OCI-LY7 (cell line): ENCODE results near the gene DYNLT2. TPM values are rescaled to one million over a fixed set of nuclear protein-coding genes. Genes with fewer than 3 reads are reported as not detected.

Experiments used
- BruUV-seq: library from RNA; stranded (reverse); fragments of 400-500 nt; replicated peaks from 2 replicates; lab custom pipeline; 2021; lab: Mats Ljungman, UMichigan
- CTCF ChIA-PET: fragments of 300-600 bp; sonication (Branson Sonifier 250); formaldehyde crosslinking; loops from one replicate; lab custom pipeline; 2022; ENCODE audit warnings: antibody characterized with exemption; ENCODE audit not compliant: unreplicated experiment; lab: Charles Lee
- POLR2A ChIA-PET: fragments of 300-600 bp; sonication (Branson Sonifier 250); formaldehyde crosslinking; loops from one replicate; lab custom pipeline; 2022; ENCODE audit warnings: antibody characterized with exemption; lab: Charles Lee
- DNase-seq: peaks from one replicate; pipeline ENCODE4 v3.0.0-alpha.2; 2015; ENCODE audit warnings: low spot score
- H2AFZ ChIP-seq: fragments of 200-600 bp; sonication (generic), shearing (Covaris generic); 2 replicates; pipeline ENCODE4 v1.6.1; 2014; ENCODE audit warnings: mild to moderate bottlenecking, antibody characterized with exemption, low read length, moderate library complexity
- H3K27ac ChIP-seq: fragments of 200-600 bp; sonication (generic); 2 replicates; pipeline ENCODE4 v1.5.1; 2014; ENCODE audit warnings: mixed run types, low read depth, mild to moderate bottlenecking, moderate library complexity, low read length, inconsistent platforms; ENCODE audit not compliant: poor library complexity, severe bottlenecking
- H3K36me3 ChIP-seq: fragments of 200-600 bp; sonication (generic); 2 replicates; pipeline ENCODE4 v1.6.1; 2014; ENCODE audit warnings: mild to moderate bottlenecking, antibody characterized with exemption, low read length, moderate library complexity, mixed read lengths; ENCODE audit not compliant: insufficient read depth
- H3K4me1 ChIP-seq: fragments of 200-600 bp; sonication (generic); 2 replicates; pipeline ENCODE4 v1.5.1; 2014; ENCODE audit warnings: mild to moderate bottlenecking, low read length; ENCODE audit not compliant: insufficient read depth, poor library complexity, severe bottlenecking
- H3K4me2 ChIP-seq: fragments of 200-600 bp; sonication (generic); 2 replicates; pipeline ENCODE4 v1.6.1; 2014; ENCODE audit warnings: mild to moderate bottlenecking, low read length
- H3K4me3 ChIP-seq: fragments of 200-600 bp; sonication (generic); 2 replicates; pipeline ENCODE4 v1.5.1; 2014; ENCODE audit warnings: mild to moderate bottlenecking, low read depth, low read length; ENCODE audit not compliant: poor library complexity, severe bottlenecking
- H3K79me2 ChIP-seq: fragments of 200-600 bp; sonication (generic); 2 replicates; pipeline ENCODE4 v1.6.1; 2016; ENCODE audit warnings: low read depth, mild to moderate bottlenecking, low read length, moderate library complexity, mixed read lengths; ENCODE audit not compliant: insufficient read depth
- H3K9me2 ChIP-seq: fragments of 200-600 bp; sonication (generic); 2 replicates; pipeline ENCODE4 v1.6.1; 2016; ENCODE audit warnings: mild to moderate bottlenecking, low read length, mixed read lengths; ENCODE audit not compliant: insufficient read depth
- H3K9me3 ChIP-seq: fragments of 200-600 bp; sonication (generic); 2 replicates; pipeline ENCODE4 v1.6.1; 2014; ENCODE audit warnings: mild to moderate bottlenecking, mixed run types, low read length, mixed read lengths
- H4K20me1 ChIP-seq: fragments of 200-600 bp; sonication (generic); 2 replicates; pipeline ENCODE4 v1.6.1; 2014; ENCODE audit warnings: mild to moderate bottlenecking, antibody characterized with exemption, low read length, moderate library complexity, mixed read lengths; ENCODE audit not compliant: insufficient read depth
- CTCF ChIP-seq: fragments of 200-600 bp; sonication (generic); conservative IDR thresholded peaks from 2 replicates; pipeline ENCODE4 v1.5.1; 2014; ENCODE audit warnings: mild to moderate bottlenecking, antibody characterized with exemption, low read length, moderate library complexity, mixed read lengths
- EZH2phosphoT487 ChIP-seq: fragments of 200-600 bp; sonication (generic); IDR thresholded peaks from 2 replicates; pipeline ENCODE4 v1.6.1; 2018; ENCODE audit warnings: low read depth, borderline replicate concordance, mild to moderate bottlenecking, mixed run types, antibody characterized with exemption, low read length, moderate library complexity, mixed read lengths
- intact Hi-C: fragments of 100-400 bp; cut with micrococcal nuclease; formaldehyde crosslinking; loops from one replicate; pipeline ENCODE4 v1.10.0; 2022; ENCODE audit not compliant: unreplicated experiment
- total RNA-seq, 2 experiments: library from RNA; depleted of rRNA in 1 of 2; stranded (reverse); fragments of >200 nt in 1 of 2; shearing (Covaris generic) in 1 of 2; gene quantifications; 2 replicates each; pipeline ENCODE4 v1.2.3, GENCODE V29; 2014 to 2022

DYNLT2 gene
- total RNA-seq, 2 experiments from 2014 or later, result 6.4 to 7.7 TPM

GRCh38 chr6:169800116-169800667 lies 48.8 kb upstream of the DYNLT2 start:
- DNase-seq, result no peak
- Histone ChIP-seq H3K27ac (no peak overlapping the region), H3K79me2 (no peaks in the 10 kb centered on the region), H4K20me1 (no peaks in the 10 kb centered on the region), H2AFZ (no peak overlapping the region), H3K36me3 (no peaks in the 10 kb centered on the region), H3K4me2 (no peak overlapping the region), H3K9me3 (no peaks in the 10 kb centered on the region), H3K4me3 (no peak overlapping the region), H3K9me2 (no peaks in the 10 kb centered on the region), H3K4me1 (peaks cover 13% of the 10 kb centered on the region)
- BruUV-seq, result no TSS peak
- ChIA-PET POLR2A (no interaction called here), CTCF (no interaction called here)
- TF ChIP-seq CTCF (no peak), EZH2phosphoT487 (no peak)
- intact Hi-C loops, result no loop called here

GRCh38 chr6:169799474-169799926 lies 48.1 kb upstream of the DYNLT2 start:
- intact Hi-C loops, result loop anchor here (10.0 kb wide), 1 partner anchor 495 kb away; the partner anchor contains the start of gene DLL1
- CTCF ChIA-PET, result no interaction called here

More at GRCh38 chr6:169799474-169799926, 48.1 kb upstream of the DYNLT2 start:
- Histone ChIP-seq H3K27ac (no peak overlapping the region), H3K4me1 (peaks cover 13% of the 10 kb centered on the region), H4K20me1 (no peaks in the 10 kb centered on the region), H3K36me3 (no peaks in the 10 kb centered on the region), H3K4me2 (no peak overlapping the region), H2AFZ (no peak overlapping the region), H3K9me2 (no peaks in the 10 kb centered on the region), H3K4me3 (no peak overlapping the region), H3K79me2 (no peaks in the 10 kb centered on the region), H3K9me3 (no peaks in the 10 kb centered on the region)
- TF ChIP-seq CTCF (no peak), EZH2phosphoT487 (no peak)
- DNase-seq, result no peak
- BruUV-seq, result no TSS peak
- POLR2A ChIA-PET, result interaction anchor here (0.6 kb wide), 1 partner anchor 34 kb away, joined by 3 read pairs; no protein-coding TSS in a partner anchor
